NCI-H2196 (cell line): Measurements from ENCODE around the gene CDH4.

Source experiments
- DNase-seq: peaks from one replicate; lab custom pipeline; 2025; ENCODE audit not compliant: unreplicated experiment; lab: John Stamatoyannopoulos, UW

Gene CDH4

GRCh38 chr20:61482901-61483300 is 230.8 kb downstream of the CDH4 start:
- no peak for DNase-seq

GRCh38 chr20:61483336-61484067 is 231.4 kb downstream of the CDH4 start:
- no peak for DNase-seq

GRCh38 chr20:61486198-61486597 is 234.1 kb downstream of the CDH4 start:
- DNase-seq: no peak

GRCh38 chr20:61487346-61487996 is 235.4 kb downstream of the CDH4 start:
- DNase-seq: no peak

GRCh38 chr20:61487997-61488371 is 235.9 kb downstream of the CDH4 start:
- no peak for DNase-seq

DNA sequence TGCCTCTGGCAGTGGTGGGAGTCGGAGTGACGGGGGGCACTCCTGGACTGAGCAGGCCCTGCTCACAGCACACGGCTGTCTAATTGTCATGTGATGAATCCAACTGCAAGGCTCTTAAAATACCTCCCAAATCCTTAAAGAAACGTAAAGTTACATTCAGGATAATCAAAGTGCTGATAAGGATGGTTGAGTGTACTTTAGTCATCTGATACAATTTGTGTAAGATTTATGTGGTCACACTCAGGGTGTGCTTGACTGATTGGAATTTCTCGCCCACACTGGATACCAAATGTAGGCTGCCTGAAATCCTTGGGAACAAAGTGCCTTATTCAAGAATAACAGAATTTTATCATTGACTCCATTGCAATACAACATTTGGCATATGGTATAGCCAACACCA is 238.7 kb downstream of the CDH4 start:
- DNase-seq: no peak

GRCh38 chr20:61492065-61492464 is 240.0 kb downstream of the CDH4 start:
- DNase-seq: no peak

DNA sequence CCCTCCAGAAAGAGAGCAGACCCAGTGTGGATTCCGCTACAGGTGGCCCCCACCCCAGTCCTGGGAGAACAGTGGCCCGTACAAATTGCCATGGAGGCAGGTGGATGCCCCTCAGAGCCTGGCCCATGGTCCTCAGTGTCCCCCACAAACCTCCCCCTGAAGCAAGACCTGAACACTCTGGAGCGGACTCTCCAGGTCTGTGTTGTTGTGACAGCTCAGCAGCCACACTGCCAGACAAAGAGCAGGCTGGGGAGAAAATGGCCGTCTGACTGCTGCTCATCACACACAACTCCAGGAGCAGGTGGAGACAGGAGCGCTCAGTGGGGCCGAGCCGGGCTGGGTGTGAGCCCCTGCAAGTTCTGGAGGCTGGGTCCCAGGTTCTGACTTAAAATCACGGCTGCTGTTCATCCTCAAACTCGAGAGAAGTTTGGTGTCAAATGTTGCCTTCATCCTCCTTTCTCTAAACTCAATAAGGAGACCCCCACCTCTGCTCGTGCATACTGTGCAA is 241.8 kb downstream of the CDH4 start:
- DNase-seq: no peak

GRCh38 chr20:61494763-61495575 is 242.9 kb downstream of the CDH4 start:
- DNase-seq: no peak

GRCh38 chr20:61497029-61497627 is 245.1 kb downstream of the CDH4 start:
- no peak for DNase-seq

DNA sequence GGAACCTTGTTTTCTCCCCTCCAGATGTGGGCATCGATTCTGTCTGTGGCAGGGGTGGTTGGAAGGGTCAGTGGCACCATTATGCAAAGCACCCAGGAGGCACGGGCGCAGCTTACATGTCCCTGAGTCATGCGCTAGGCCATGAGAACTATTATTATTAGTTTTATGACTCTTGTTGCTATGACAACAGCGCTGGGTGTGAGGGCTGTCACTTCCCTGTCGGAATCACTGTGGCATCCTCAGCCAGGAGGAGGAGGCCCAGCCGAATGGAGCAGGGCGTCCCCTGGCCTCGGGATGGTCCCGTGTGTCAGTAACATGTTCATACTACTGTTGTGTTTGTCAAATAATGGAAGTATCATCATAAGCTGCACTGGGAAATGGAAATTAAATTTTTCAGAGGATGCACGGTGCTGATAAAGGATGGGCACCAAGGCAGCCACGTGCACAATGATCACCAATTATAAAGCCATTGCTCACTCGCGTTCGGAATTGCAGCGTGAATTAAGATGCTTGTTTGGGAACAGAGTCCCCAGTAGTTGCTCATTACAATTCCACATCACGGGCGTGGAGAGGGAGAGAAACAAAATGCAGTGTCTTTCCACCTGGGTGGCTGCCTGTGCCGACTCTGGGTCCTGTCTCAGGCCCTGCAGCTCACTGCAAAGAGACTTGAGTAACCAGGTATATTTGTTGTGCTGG is 247.9 kb downstream of the CDH4 start:
- no peak for DNase-seq

- DNase-seq: no peak
Measured at GRCh38 chr20:61500791-61501321, 248.8 kb downstream of the CDH4 start.

- DNase-seq: no peak
Measured at GRCh38 chr20:61502433-61502832, 250.4 kb downstream of the CDH4 start.

DNA sequence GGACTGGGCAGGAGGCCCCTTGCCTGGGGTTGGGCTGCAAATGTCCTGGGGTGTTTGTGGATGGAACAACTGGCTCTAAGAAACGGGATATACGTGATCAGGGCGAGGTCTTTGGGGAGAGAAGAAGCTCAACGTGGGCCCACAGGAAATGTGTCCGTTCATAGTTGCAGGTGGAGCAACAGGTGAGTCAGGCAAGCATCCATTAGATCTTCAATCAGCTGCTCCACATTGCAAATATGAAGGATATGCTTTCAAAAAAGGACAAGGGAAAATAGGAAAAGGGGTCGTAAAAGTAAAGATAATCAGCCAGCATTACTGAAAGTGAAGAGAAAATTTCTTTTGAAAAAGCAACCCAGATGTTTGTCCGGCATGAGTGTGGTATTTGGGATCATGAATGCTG is 251.0 kb downstream of the CDH4 start:
- no peak for DNase-seq

GRCh38 chr20:61505508-61505907 is 253.4 kb downstream of the CDH4 start:
- no peak for DNase-seq

- DNase-seq: no peak
Measured at GRCh38 chr20:61507778-61508177, 255.7 kb downstream of the CDH4 start.

GRCh38 chr20:61508301-61509096 is 256.4 kb downstream of the CDH4 start:
- DNase-seq: no peak

GRCh38 chr20:61510778-61511330 is 258.8 kb downstream of the CDH4 start:
- DNase-seq: no peak

- DNase-seq: no peak
Measured at GRCh38 chr20:61512475-61512874, 260.4 kb downstream of the CDH4 start.
